Ectodermal cell (in vitro differentiated cells): ENCODE measurements around the gene TMEM18.
"Not testable (repeated sequence)": the region's sequence is repeated elsewhere in the genome, so short reads cannot be mapped to it uniquely, and the experiment has no call there.

ENCODE experiments used
- H3K27ac ChIP-seq: 2 replicates; pipeline ENCODE4 v1.7.0; 2013; ENCODE audit warnings: mild to moderate bottlenecking, low read depth, low read length; ENCODE audit not compliant: insufficient read depth, poor library complexity, severe bottlenecking
- H3K27me3 ChIP-seq: 2 replicates; pipeline ENCODE4 v1.7.0; 2013; ENCODE audit warnings: mild to moderate bottlenecking, low read length; ENCODE audit not compliant: insufficient read depth, control insufficient read depth, poor library complexity, severe bottlenecking
- H3K36me3 ChIP-seq: one replicate; pipeline ENCODE4 v1.7.0; 2013; ENCODE audit warnings: low read length; ENCODE audit not compliant: control insufficient read depth, insufficient read depth
- H3K4me1 ChIP-seq: one replicate; pipeline ENCODE4 v1.7.0; 2013; ENCODE audit warnings: low read length; ENCODE audit not compliant: control insufficient read depth, insufficient read depth
- H3K4me3 ChIP-seq: 2 replicates; pipeline ENCODE4 v1.7.0; 2013; ENCODE audit warnings: low read depth, low read length, control low read depth; ENCODE audit not compliant: insufficient read depth
- H3K9me3 ChIP-seq: 2 replicates; pipeline ENCODE4 v1.7.0; 2013; ENCODE audit warnings: mild to moderate bottlenecking, low read length, moderate library complexity; ENCODE audit not compliant: control insufficient read depth
- WGBS, 2 experiments: methylation state at CpG; one replicate each; pipeline ENCODE4 v1.1.7; 2013; ENCODE audit warnings: missing lambda C conversion rate in 2 of 2; 5-methylcytosine and 5-hydroxymethylcytosine counted together

TMEM18 gene

DNA sequence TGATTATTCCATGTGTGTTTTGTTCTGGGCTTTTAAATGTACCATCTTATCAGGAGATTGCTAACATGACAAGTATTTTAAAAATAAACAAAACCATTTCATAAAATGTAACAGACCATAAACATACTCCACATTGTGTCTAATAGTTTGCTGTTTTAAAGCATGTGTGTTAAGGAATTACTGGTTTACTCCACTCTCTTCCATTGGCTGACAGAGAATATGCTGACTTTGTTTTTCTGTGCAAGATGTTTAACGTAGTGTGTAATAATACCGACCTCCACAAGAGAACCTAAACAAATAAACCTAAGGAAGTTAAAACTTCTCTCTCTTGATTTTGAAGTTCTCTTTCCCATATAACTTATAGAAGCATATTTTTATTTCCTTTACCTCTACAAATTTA, 17.0 kb upstream of the TMEM18 start:
- H3K9me3 ChIP-seq, result no peaks in the 10 kb centered on the region
- 100% methylated on average over 2 of the region's 2 CpGs for WGBS, 2 experiments
- H3K27me3 ChIP-seq, result no peaks in the 10 kb centered on the region
- H3K27ac ChIP-seq, result no peak overlapping the region
- no peaks in the 10 kb centered on the region for H3K4me1 ChIP-seq
- H3K36me3 ChIP-seq, result no peaks in the 10 kb centered on the region
- H3K4me3 ChIP-seq, result no peak overlapping the region

DNA sequence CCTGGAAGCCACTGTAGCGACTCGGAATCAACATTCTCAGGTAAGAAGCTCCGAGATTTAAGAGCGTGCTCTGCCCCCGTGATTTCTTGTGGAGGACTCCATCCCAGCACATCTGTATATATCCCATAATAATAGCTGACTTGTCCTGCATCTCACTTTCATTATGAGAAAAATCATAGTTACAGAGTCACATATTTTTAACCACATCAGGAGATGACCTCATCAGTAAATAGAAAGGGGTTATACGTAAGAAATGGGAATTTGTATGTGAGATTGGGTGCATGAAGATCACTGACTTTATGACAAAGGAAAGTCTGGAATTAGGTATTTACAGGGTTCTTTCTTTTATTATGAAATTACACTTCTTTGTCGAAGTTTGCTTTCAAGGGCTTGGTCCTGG, 16.4 kb upstream of the TMEM18 start:
- 94% methylated on average over 7 of the region's 7 CpGs for WGBS, 2 experiments
- Histone ChIP-seq H3K4me3 (no peak overlapping the region), H3K4me1 (no peaks in the 10 kb centered on the region), H3K9me3 (no peaks in the 10 kb centered on the region), H3K36me3 (no peaks in the 10 kb centered on the region), H3K27ac (no peak overlapping the region), H3K27me3 (no peaks in the 10 kb centered on the region)

DNA sequence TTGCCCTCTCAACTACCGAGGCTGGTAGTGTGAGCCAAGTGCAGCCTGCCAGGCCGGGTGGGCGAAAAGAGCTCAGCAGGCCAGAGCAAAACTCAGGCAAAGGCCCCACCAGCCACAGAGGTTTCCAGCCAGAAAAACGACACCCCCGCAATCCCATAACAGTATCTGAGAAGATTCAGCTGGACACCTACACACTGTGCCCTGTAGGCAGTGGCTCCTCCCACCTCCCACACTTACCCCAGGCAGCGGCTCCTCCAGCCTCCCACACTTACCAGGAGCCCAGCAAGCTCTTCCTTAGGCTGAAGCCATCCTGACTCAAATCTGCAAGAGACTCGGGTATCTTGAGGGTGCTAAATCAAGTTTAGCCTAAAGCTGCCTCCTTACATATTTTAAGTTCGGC, 15.6 kb upstream of the TMEM18 start:
- Histone ChIP-seq H3K27ac (no peak overlapping the region), H3K4me3 (no peak overlapping the region), H3K27me3 (no peaks in the 10 kb centered on the region), H3K4me1 (no peaks in the 10 kb centered on the region), H3K36me3 (no peaks in the 10 kb centered on the region), H3K9me3 (no peaks in the 10 kb centered on the region)
- 85 to 87% methylated on average over 8 of the region's 8 CpGs for WGBS, 2 experiments

DNA sequence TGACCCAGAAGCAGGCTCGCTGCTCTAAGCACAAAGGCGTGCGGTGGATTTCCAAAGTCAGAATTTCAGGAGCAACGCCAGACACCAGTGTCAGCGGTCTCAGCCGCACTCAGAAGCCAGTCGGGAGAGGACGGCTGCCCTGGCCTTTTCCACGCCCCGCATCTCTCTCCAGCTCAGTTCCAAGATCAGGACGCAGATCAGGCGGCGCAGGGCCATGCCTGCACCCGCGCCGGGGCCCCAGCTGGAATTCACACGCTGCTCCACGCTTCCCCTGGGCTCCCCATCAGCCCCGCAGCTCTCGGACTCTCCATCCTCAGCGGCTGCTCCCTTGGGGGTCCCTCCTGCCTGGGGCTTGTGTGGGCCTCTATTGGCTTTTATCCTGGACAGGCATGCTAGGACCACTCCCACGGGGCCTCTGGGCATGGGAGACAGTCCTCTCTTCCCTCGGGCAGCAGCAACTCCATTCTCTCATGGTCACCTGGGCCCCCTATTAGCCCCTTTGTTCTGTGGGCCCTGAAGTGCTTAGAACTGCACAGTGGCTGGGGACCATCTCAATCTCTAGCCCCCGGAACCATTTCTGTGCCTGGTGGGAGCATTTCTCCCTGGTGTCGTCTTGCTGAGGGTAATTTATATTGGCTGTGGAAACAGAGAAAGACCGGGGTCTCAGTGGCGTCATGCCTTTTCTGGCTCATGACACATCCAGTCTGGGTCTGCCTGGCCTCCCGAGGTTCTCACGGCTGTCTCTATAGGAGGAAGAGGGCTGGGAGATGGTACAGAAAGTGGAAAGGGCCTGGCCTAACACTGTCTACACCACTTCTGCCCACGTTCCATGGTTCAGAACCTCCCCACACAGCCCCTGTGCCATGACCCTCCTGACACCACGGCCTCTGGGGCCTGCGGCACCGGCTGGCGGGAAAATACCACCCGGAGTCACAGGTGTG, 14.9 kb upstream of the TMEM18 start:
- WGBS, 2 experiments, result 93 to 94% methylated on average over 35 of the region's 35 CpGs
- H3K4me3 ChIP-seq, result no peak overlapping the region
- H3K27ac ChIP-seq, result no peak overlapping the region
- H3K9me3 ChIP-seq, result no peaks in the 10 kb centered on the region
- no peaks in the 10 kb centered on the region for H3K36me3 ChIP-seq
- H3K4me1 ChIP-seq, result no peaks in the 10 kb centered on the region
- H3K27me3 ChIP-seq, result no peaks in the 10 kb centered on the region

DNA sequence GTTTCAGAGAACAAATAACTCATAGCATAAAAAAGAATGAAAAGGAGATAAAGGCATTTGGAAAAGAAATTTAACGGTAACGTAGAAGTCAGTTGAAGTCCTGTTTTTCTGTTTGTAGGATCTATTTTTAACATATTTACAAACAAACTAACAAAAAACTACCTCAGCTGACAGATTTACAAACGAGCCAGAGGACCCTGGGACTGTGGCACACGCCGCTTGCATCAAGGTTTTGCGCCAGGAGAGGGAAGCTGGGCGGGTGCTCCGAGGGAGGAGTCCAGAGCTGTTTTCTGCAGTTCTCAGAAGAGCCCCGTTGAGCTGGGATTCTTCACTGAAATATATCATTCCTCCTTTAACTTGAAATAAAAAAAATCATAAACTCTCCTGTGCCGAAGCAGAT, 13.6 kb upstream of the TMEM18 start:
- 91 to 94% methylated on average over 8 to 10 of the region's 10 CpGs for WGBS, 2 experiments
- no peaks in the 10 kb centered on the region for H3K27me3 ChIP-seq
- no peak overlapping the region for H3K27ac ChIP-seq
- no peaks in the 10 kb centered on the region for H3K4me1 ChIP-seq
- H3K4me3 ChIP-seq, result no peak overlapping the region
- H3K36me3 ChIP-seq, result no peaks in the 10 kb centered on the region
- peaks cover 3% of the 10 kb centered on the region for H3K9me3 ChIP-seq

DNA sequence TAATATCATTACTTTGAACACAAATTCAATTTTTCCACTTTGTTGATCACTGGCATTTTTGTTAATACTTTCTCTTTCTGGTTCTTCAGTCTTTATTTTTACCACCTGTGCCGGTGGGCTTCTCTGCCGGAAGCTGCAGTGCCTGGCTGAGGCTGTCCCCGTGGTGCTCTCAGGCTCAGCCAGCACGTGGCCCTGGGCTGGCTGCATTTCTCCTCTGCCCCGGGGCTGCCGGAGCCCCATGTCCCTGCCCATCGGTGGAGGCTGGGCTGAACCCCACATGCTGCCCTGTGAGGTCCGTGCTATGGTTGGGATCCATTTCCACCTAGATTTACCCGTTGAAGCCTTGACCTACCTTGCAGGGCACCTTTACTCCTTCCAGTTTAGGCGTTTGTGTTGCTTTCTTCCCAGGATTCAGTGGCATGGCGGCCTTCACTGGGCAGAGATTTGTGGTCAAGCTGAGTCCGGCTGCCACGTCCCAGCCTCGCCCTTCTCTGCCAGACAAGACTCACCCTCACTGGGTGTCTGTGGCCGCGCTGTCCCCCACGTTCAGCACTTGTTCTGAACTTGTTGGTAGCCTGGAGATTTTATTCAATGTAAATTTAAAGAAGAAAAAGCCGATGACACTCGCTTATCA, 12.8 kb upstream of the TMEM18 start:
- H3K4me3 ChIP-seq, result no peak overlapping the region
- H3K4me1 ChIP-seq, result no peaks in the 10 kb centered on the region
- no peak overlapping the region for H3K27ac ChIP-seq
- peaks cover 3% of the 10 kb centered on the region for H3K9me3 ChIP-seq
- H3K27me3 ChIP-seq, result no peaks in the 10 kb centered on the region
- 86 to 88% methylated on average over 19 of the region's 19 CpGs for WGBS, 2 experiments
- H3K36me3 ChIP-seq, result no peaks in the 10 kb centered on the region

DNA sequence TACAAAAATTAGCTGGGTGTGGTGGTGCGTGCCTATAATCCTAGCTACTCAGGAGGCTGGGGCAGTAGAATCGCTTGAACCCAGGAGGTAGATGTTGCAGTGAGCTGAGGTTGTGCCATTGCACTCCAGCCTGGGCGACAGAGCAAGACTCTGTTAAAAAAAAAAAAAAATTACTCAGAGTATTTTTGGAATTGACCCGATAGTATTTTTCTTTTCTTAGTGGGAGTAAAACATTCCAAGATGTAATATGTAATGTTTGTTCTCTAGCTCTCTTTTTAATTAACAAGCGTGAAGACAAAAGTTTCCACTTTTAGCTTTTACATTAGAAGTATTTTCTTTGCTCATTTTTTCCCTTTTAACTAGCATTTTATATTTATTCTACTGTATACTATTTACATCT, 12.0 kb upstream of the TMEM18 start:
- Histone ChIP-seq H3K27me3 (no peaks in the 10 kb centered on the region), H3K36me3 (no peaks in the 10 kb centered on the region), H3K9me3 (peaks cover 3% of the 10 kb centered on the region), H3K4me1 (no peaks in the 10 kb centered on the region), H3K27ac (no peak overlapping the region), H3K4me3 (no peak overlapping the region)
- 91 to 98% methylated on average over 3 to 4 of the region's 5 CpGs for WGBS, 2 experiments

DNA sequence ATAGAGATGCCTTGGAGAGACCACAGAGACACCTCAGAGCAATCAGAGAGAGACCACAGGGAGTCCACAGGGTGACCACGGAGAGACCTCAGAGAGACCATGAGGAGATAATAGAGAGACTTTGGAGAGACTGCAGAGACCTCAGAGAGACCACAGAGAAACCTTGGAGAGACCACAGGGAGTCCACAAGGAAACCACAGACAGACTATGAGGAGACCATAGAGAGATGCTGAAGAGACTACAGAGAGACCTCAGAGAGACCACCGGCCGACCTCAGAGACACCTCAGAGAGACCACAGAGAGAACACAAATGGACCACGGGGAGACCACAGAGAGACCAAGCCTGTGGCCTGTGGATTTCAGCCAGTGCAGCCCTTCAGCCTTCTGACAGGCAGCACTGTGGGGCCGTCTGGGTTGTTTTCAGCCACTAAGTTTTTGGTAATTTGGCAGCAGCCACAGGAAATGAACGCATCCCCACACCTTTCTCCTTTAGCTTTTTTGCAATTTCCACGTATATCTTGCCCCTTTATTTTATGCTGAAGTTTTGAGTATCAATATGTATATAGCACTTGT, 11.4 kb upstream of the TMEM18 start:
- 91% methylated on average over 7 of the region's 7 CpGs for WGBS, 2 experiments

DNA sequence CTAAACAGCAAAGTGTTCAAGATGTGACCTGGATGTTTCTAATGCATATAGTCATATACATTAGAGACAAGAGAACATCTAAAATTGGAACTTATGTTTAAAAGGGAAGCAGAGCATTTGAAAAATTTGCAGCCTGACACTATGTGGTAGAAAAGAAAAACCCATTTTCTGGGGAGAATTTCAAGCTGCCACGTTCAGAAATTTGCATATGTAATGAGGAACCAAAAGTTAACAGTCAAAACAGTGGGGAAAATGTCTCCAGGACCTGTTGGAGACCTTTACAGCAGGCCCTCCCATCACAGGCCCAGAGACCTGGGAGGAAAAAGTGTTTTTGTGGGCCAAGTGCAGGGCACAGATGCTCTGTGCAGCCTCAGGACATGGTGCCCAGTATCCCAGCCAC, 8.2 kb upstream of the TMEM18 start:
- Histone ChIP-seq H3K27ac (no peak overlapping the region), H3K4me3 (no peak overlapping the region), H3K36me3 (no peaks in the 10 kb centered on the region), H3K4me1 (no peaks in the 10 kb centered on the region), H3K27me3 (no peaks in the 10 kb centered on the region), H3K9me3 (peaks cover 3% of the 10 kb centered on the region)
- WGBS, 2 experiments, result 74 to 78% methylated on average over 1 of the region's 1 CpG

More for the DNA sequence above, 11.4 kb upstream of the TMEM18 start:
- Histone ChIP-seq H3K4me1 (no peaks in the 10 kb centered on the region), H3K9me3 (peaks cover 3% of the 10 kb centered on the region), H3K36me3 (no peaks in the 10 kb centered on the region), H3K4me3 (no peak overlapping the region), H3K27me3 (no peaks in the 10 kb centered on the region), H3K27ac (no peak overlapping the region)

DNA sequence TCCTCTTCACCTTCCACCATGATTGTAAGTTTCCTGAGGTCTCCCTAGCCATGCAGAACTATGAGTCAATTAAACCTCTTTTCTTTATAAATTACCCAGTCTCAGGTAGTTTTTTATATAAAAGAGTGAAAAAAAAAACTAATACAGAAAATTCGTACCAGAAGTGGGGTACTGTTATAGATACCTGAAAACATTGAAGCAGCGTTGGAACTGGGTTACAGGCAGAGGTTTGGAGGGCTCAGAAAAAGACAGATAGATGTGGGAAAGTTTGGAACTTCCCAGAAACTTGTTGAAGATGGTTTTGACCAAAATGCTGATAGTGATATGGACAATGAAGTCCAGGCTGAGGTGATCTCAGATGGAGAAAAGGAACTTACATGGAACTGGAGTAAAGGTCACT, 7.7 kb upstream of the TMEM18 start:
- not testable (repeated sequence) for H3K9me3 ChIP-seq, H3K4me1 ChIP-seq, H3K27me3 ChIP-seq, H3K36me3 ChIP-seq, H3K27ac ChIP-seq, H3K4me3 ChIP-seq
- WGBS, 2 experiments, result 95 to 97% methylated on average over 2 of the region's 2 CpGs
